GM21529 (cell line): ENCODE data around the gene LSM10.

Experiments used
- ATAC-seq: cut with Tn5 transposase; IDR thresholded peaks from one replicate; pipeline ENCODE4 v1.9.1; 2021; ENCODE audit not compliant: unreplicated experiment

The LSM10 gene

GRCh38 chr1:36385410-36386264 is 12.1 kb downstream of the LSM10 start, which contains the start of gene STK40:
STK40 (minus strand) TSS chr1:36385924; CDS start chr1:36361332, 24,592 bp downstream.
- ATAC-seq: peak; percentile 77

- no peak for ATAC-seq
These were observed 12.9 kb downstream of the LSM10 start for GRCh38 chr1:36384542-36385409.

GRCh38 chr1:36383240-36383639 is 14.5 kb downstream of the LSM10 start:
- ATAC-seq: no peak

GRCh38 chr1:36382669-36383068 is 15.0 kb downstream of the LSM10 start:
- no peak for ATAC-seq

- no peak for ATAC-seq
These were observed 15.5 kb downstream of the LSM10 start for GRCh38 chr1:36382231-36382630.

GRCh38 chr1:36381405-36381804 is 16.3 kb downstream of the LSM10 start:
- no peak for ATAC-seq

GRCh38 chr1:36380782-36381181 is 16.9 kb downstream of the LSM10 start:
- ATAC-seq: no peak

GRCh38 chr1:36380143-36380619 is 17.5 kb downstream of the LSM10 start:
- ATAC-seq: no peak

GRCh38 chr1:36377791-36378492 is 19.8 kb downstream of the LSM10 start:
- ATAC-seq: no peak

GRCh38 chr1:36372617-36373016 is 25.1 kb downstream of the LSM10 start:
- no peak for ATAC-seq

- ATAC-seq: peak; percentile 35
These were observed 28.4 kb downstream of the LSM10 start for GRCh38 chr1:36369061-36369861.

- no peak for ATAC-seq
These were observed 29.9 kb downstream of the LSM10 start for GRCh38 chr1:36367798-36368197.

GRCh38 chr1:36367066-36367465 is 30.6 kb downstream of the LSM10 start:
- no peak for ATAC-seq

GRCh38 chr1:36366091-36366661 is 31.5 kb downstream of the LSM10 start:
- no peak for ATAC-seq

GRCh38 chr1:36365381-36365780 is 32.3 kb downstream of the LSM10 start:
- ATAC-seq: no peak

GRCh38 chr1:36359911-36360550 is 37.7 kb downstream of the LSM10 start:
- no peak for ATAC-seq

GRCh38 chr1:36359383-36359782 is 38.3 kb downstream of the LSM10 start:
- no peak for ATAC-seq

GRCh38 chr1:36358514-36359084 is 39.1 kb downstream of the LSM10 start:
- no peak for ATAC-seq

GRCh38 chr1:36355811-36356210 is 41.9 kb downstream of the LSM10 start:
- no peak for ATAC-seq
